HEK293 (cell line): ENCODE data around the gene PDGFB.

Source experiments
- EGR2 ChIP-seq: fragments of 450-650 bp; formaldehyde crosslinking; IDR thresholded peaks from 2 replicates; pipeline ENCODE4 v1.5.1; 2016; ENCODE audit warnings: low read depth, missing biosample characterization, missing genetic modification characterization
- GLIS1 ChIP-seq: fragments of 450-650 bp; formaldehyde crosslinking; IDR thresholded peaks from 2 replicates; pipeline ENCODE4 v1.5.1; 2016; ENCODE audit warnings: missing biosample characterization, missing genetic modification characterization
- MYNN ChIP-seq: fragments of 450-650 bp; formaldehyde crosslinking; IDR thresholded peaks from 2 replicates; pipeline ENCODE4 v1.5.1; 2016; ENCODE audit warnings: missing biosample characterization, missing genetic modification characterization, borderline replicate concordance
- PRDM10 ChIP-seq: fragments of 450-650 bp; formaldehyde crosslinking; IDR thresholded peaks from 2 replicates; pipeline ENCODE4 v1.5.1; 2016; ENCODE audit warnings: missing biosample characterization, missing genetic modification characterization
- PRDM4 ChIP-seq: fragments of 450-650 bp; formaldehyde crosslinking; IDR thresholded peaks from 2 replicates; pipeline ENCODE4 v1.5.1; 2017; ENCODE audit warnings: missing biosample characterization, missing genetic modification characterization
- ZBTB11 ChIP-seq: fragments of 450-650 bp; formaldehyde crosslinking; conservative IDR thresholded peaks from 2 replicates; pipeline ENCODE4 v1.5.1; 2016; ENCODE audit warnings: low read depth, missing biosample characterization, missing genetic modification characterization
- ZEB2 ChIP-seq: fragments of 450-650 bp; formaldehyde crosslinking; IDR thresholded peaks from 2 replicates; pipeline ENCODE4 v1.5.1; 2016; ENCODE audit warnings: missing biosample characterization, missing genetic modification characterization
- ZFHX2 ChIP-seq: fragments of 450-650 bp; formaldehyde crosslinking; conservative IDR thresholded peaks from 2 replicates; pipeline ENCODE4 v1.5.1; 2016; ENCODE audit warnings: missing biosample characterization, missing genetic modification characterization
- ZFP3 ChIP-seq: fragments of 450-650 bp; formaldehyde crosslinking; IDR thresholded peaks from 2 replicates; pipeline ENCODE4 v1.5.1; 2016; ENCODE audit warnings: low read depth, missing biosample characterization, missing genetic modification characterization
- ZNF112 ChIP-seq: fragments of 450-650 bp; formaldehyde crosslinking; IDR thresholded peaks from 2 replicates; pipeline ENCODE4 v1.5.0; 2017; ENCODE audit warnings: missing biosample characterization, missing genetic modification characterization
- ZNF138 ChIP-seq: fragments of 450-650 bp; formaldehyde crosslinking; IDR thresholded peaks from 2 replicates; pipeline ENCODE4 v1.5.1; 2016; ENCODE audit warnings: missing biosample characterization, missing genetic modification characterization, borderline replicate concordance
- ZNF19 ChIP-seq: fragments of 450-650 bp; formaldehyde crosslinking; IDR thresholded peaks from 2 replicates; pipeline ENCODE4; 2016; ENCODE audit warnings: missing biosample characterization, missing genetic modification characterization, low read depth
- ZNF248 ChIP-seq: fragments of 450-650 bp; formaldehyde crosslinking; IDR thresholded peaks from 2 replicates; pipeline ENCODE4 v1.5.1; 2017; ENCODE audit warnings: missing biosample characterization, missing genetic modification characterization
- ZNF341 ChIP-seq: fragments of 450-650 bp; formaldehyde crosslinking; IDR thresholded peaks from 2 replicates; pipeline ENCODE4; 2016; ENCODE audit warnings: low read depth, missing biosample characterization, missing genetic modification characterization
- ZNF362 ChIP-seq: fragments of 450-650 bp; formaldehyde crosslinking; IDR thresholded peaks from 2 replicates; pipeline ENCODE4 v1.5.1; 2016; ENCODE audit warnings: missing biosample characterization, missing genetic modification characterization
- ZNF513 ChIP-seq: fragments of 450-650 bp; IDR thresholded peaks from 2 replicates; pipeline ENCODE4 v1.5.1; 2018; ENCODE audit warnings: missing biosample characterization, missing genetic modification characterization
- ZNF521 ChIP-seq: fragments of 450-650 bp; formaldehyde crosslinking; IDR thresholded peaks from 2 replicates; pipeline ENCODE4 v1.5.1; 2017; ENCODE audit warnings: missing biosample characterization, mild to moderate bottlenecking, missing genetic modification characterization
- ZNF600 ChIP-seq: fragments of 450-650 bp; formaldehyde crosslinking; IDR thresholded peaks from 2 replicates; pipeline ENCODE4 v1.5.1; 2016; ENCODE audit warnings: missing biosample characterization, missing genetic modification characterization
- ZNF610 ChIP-seq: fragments of 450-650 bp; formaldehyde crosslinking; IDR thresholded peaks from 2 replicates; pipeline ENCODE4 v1.5.1; 2016; ENCODE audit warnings: missing biosample characterization, missing genetic modification characterization, borderline replicate concordance
- ZSCAN5A ChIP-seq: fragments of 450-650 bp; formaldehyde crosslinking; IDR thresholded peaks from 2 replicates; pipeline ENCODE4 v1.5.1; 2016; ENCODE audit warnings: missing biosample characterization, missing genetic modification characterization
- TF ChIP-seq, protein P1 (sequence below): fragments of 450-650 bp; formaldehyde crosslinking; IDR thresholded peaks from 2 replicates; pipeline ENCODE4 v1.5.1; 2017; ENCODE audit warnings: missing biosample characterization, missing genetic modification characterization
- TF ChIP-seq, protein P2 (sequence below): fragments of 450-650 bp; formaldehyde crosslinking; IDR thresholded peaks from 2 replicates; pipeline ENCODE4 v1.5.1; 2017; ENCODE audit warnings: missing biosample characterization, missing genetic modification characterization

PDGFB gene

DNA sequence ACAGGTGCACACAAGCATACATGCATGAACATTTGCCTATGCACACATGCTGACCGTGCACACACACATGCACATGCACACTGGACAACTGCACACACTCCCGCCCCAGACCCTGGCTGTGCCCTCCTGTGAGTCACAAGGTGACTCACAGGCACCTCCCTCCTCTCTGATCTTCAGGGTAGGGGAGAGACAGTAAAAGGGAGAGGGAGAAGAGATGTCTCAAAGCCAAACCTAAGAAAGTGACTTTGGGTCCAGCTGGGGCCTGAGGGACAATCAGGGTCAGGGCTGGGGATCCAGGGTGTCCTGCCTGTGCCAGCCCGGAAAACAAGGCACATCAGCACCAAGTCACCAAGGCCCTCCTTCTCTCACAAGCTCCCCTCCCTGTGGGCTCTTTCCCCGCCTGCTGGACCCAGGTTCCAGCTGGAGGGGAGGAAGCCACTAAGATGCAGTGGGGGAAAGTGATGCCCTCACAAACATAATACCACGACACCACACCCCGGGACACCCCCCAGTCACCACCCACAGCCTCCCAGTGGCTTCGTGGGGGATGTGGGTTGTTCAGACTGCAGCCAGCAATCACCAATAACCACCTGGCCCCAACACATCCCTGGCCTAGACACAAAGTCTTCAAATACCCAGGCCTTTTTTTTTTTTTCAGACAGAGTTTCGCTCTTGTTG is 39.3 kb downstream of the PDGFB start (continued):
- peak; percentile 80 for TF ChIP-seq PRDM10 (tag by site-specific recombination)
- TF ChIP-seq ZFHX2 (tag by site-specific recombination): peak; percentile 81
- no peak for TF ChIP-seq ZNF600
- TF ChIP-seq ZEB2: no peak
- TF ChIP-seq, protein P1, sequence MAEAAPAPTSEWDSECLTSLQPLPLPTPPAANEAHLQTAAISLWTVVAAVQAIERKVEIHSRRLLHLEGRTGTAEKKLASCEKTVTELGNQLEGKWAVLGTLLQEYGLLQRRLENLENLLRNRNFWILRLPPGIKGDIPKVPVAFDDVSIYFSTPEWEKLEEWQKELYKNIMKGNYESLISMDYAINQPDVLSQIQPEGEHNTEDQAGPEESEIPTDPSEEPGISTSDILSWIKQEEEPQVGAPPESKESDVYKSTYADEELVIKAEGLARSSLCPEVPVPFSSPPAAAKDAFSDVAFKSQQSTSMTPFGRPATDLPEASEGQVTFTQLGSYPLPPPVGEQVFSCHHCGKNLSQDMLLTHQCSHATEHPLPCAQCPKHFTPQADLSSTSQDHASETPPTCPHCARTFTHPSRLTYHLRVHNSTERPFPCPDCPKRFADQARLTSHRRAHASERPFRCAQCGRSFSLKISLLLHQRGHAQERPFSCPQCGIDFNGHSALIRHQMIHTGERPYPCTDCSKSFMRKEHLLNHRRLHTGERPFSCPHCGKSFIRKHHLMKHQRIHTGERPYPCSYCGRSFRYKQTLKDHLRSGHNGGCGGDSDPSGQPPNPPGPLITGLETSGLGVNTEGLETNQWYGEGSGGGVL (tag by site-specific recombination): peak; percentile 78
- no peak for TF ChIP-seq ZNF19 (tag by site-specific recombination)
- TF ChIP-seq ZNF112 (tag by site-specific recombination): no peak
- no peak for TF ChIP-seq MYNN (tag by site-specific recombination)
- no peak for TF ChIP-seq PRDM4 (tag by site-specific recombination)
- no peak for TF ChIP-seq ZNF610 (tag by site-specific recombination)
- TF ChIP-seq GLIS1 (tag by site-specific recombination): peak; percentile 89
- TF ChIP-seq ZNF362 (tag by site-specific recombination): no peak
- no peak for TF ChIP-seq ZNF521 (tag by site-specific recombination)
- TF ChIP-seq ZNF248: no peak
- no peak for TF ChIP-seq ZSCAN5A
- peak; percentile 73 for TF ChIP-seq EGR2
- TF ChIP-seq ZFP3 (tag by site-specific recombination): no peak
- TF ChIP-seq ZNF341: peak; percentile 38; the same call in 1 of the 2 replicates
- TF ChIP-seq ZBTB11: no peak
- no peak for TF ChIP-seq ZNF138 (tag by site-specific recombination)
- TF ChIP-seq, protein P2, sequence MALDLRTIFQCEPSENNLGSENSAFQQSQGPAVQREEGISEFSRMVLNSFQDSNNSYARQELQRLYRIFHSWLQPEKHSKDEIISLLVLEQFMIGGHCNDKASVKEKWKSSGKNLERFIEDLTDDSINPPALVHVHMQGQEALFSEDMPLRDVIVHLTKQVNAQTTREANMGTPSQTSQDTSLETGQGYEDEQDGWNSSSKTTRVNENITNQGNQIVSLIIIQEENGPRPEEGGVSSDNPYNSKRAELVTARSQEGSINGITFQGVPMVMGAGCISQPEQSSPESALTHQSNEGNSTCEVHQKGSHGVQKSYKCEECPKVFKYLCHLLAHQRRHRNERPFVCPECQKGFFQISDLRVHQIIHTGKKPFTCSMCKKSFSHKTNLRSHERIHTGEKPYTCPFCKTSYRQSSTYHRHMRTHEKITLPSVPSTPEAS (tag by site-specific recombination): peak; percentile 81
- TF ChIP-seq ZNF513: no peak
